G401.6 (cell line): Measurements from ENCODE around the gene SEPHS2.
A peak's percentile ranks its signal among the peaks of the same experiment; 100 is the strongest.
"Not testable (repeated sequence)": the region's sequence is repeated elsewhere in the genome, so short reads cannot be mapped to it uniquely, and the experiment has no call there.

Experiments used
- FAIRE-seq: peaks from 2 replicates; lab custom pipeline; 2012; peaks lifted over from hg19 to GRCh38; lab: Jason Lieb, UNC

SEPHS2 gene, protein sequence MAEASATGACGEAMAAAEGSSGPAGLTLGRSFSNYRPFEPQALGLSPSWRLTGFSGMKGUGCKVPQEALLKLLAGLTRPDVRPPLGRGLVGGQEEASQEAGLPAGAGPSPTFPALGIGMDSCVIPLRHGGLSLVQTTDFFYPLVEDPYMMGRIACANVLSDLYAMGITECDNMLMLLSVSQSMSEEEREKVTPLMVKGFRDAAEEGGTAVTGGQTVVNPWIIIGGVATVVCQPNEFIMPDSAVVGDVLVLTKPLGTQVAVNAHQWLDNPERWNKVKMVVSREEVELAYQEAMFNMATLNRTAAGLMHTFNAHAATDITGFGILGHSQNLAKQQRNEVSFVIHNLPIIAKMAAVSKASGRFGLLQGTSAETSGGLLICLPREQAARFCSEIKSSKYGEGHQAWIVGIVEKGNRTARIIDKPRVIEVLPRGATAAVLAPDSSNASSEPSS

DNA sequence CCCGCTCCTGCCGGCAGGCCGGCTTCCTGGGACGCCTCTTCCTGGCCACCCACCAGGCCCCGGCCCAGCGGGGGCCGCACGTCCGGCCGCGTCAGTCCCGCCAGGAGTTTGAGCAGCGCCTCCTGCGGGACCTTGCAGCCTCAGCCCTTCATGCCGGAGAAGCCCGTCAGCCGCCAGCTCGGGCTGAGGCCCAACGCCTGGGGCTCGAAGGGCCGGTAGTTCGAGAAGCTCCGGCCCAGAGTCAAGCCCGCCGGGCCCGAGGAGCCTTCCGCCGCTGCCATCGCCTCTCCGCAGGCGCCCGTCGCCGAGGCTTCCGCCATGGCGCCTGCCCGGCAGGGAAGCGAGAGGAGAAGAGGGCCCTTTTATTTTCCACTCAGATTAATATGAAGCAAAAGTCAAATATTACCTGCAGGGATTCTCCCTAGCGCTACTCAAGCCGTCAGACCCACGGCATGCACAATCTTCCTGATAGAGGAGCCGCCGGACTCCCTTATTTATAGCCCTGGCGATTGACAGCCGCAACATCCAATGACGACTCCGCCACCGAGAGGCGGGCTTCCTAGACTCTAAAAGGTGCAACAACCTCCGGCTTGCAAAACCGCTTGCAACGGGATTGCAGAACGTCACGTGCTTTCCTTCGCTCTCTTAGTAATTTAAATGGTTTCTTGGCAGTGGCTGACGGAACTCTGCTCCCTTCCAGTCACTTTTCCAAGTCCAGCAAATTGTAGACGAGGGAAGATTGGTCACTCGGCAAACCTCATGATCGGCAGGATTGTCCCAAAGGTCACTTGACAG, at the start of gene SEPHS2:
TSS of gene SEPHS2 (minus strand) at position 467 of the 795 bp plus-strand sequence. CDS start at position 320, 147 bp downstream.
- peak; percentile 70 for FAIRE-seq

DNA sequence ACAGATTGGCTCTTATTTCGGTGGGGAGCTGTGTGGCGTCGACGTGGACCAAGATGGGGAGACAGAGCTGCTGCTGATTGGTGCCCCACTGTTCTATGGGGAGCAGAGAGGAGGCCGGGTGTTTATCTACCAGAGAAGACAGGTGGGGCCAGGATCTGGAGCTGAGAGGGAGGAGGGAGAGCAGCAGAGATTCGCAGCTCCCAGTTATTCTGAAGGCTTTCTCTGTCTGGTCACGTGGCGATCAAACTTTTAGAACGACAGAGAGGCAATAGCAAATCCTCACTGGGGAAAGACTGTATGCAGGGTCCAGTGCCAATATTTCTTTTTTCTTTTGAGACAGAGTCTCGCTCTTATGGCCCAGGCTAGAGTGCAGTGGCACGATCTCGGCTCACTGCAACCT, 49.0 kb upstream of the SEPHS2 start:
- FAIRE-seq, result no peak

DNA sequence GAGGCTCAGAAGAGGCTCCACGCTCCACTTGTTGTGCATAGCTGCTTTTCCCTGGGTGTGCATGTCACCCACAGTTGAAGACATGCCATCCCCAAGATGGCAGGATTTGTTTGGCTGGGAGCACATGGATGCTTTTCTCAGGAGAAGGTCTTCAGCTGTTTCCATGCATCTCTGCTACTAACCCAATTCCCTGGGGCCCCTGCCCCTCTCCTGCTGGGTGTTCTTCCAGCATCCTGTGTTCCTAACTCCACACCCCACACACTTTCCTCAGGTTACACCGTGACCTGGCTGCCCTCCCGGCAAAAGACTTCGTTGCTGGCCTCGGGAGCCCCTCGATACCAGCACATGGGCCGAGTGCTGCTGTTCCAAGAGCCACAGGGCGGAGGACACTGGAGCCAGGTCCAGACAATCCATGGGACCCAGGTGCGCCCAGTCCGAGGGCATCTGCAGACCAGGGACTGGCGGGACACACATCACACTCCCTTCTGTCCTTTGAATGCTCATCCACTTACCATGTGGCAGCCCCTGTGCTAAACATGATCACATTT, 48.3 kb upstream of the SEPHS2 start:
- FAIRE-seq, result no peak

DNA sequence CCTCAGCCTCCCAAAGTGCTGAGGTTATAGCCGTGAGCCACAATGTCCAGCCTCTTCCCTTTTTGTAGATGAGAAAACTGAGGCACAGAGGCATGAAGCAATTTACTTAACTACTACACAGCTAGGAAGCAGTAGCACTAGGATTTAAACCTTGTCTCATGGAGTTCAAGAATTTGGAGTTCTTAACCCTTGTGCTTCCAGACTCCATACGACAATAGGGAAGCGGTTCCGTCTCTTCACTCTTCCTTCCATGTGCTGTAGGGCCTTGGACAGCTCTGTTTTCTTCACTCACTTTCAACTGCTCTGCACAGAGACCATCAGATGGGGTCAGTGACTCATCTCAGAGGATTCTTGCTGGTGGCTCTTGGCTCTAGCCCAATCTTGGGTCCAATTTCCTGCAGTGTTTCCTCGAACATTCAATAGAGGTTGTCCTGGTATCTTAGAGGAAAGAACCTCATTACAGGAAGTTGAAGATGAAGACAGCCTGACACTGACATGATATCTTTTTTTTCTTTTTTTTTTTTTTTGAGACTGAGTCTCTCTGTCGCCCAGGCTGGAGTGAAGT, 46.2 kb upstream of the SEPHS2 start:
- no peak for FAIRE-seq

DNA sequence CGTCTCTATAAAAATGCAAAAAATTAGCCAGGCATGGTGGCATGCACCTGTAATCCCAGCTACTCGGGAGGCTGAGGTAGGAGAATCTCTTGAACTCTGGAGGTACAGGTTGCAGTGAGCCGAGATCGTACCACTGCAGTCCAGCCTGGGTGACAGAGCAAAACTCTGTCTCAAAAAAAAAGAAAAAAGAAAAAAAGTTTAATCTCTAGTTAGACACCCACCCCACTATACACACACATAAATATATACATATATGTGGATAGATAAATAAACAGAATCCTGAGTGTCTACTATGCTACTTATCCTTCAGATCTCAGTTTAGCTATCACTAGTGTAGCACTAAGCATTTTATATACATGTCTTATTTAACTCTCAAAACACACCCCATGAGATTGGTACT, 45.6 kb upstream of the SEPHS2 start:
- no peak for FAIRE-seq

DNA sequence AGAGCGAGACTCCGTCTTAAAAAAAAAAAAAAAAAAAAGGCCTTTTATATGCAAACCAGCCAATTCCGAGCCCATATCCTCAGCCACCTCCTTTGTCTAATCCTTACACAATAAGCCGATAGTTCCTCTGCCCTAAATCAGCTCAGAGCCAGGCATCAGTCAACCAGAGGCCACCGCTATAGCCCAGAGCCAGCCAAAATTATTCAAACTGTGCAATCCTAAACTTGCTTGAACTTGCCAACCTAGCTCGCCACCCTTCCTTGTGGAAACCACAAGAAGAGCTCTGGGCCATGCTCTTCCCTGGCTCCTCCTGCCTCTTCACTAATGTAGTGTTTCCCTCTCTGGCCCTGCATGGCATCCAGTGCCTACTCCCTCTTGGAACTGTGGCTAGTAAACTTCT, 44.5 kb upstream of the SEPHS2 start:
- FAIRE-seq, result no peak

DNA sequence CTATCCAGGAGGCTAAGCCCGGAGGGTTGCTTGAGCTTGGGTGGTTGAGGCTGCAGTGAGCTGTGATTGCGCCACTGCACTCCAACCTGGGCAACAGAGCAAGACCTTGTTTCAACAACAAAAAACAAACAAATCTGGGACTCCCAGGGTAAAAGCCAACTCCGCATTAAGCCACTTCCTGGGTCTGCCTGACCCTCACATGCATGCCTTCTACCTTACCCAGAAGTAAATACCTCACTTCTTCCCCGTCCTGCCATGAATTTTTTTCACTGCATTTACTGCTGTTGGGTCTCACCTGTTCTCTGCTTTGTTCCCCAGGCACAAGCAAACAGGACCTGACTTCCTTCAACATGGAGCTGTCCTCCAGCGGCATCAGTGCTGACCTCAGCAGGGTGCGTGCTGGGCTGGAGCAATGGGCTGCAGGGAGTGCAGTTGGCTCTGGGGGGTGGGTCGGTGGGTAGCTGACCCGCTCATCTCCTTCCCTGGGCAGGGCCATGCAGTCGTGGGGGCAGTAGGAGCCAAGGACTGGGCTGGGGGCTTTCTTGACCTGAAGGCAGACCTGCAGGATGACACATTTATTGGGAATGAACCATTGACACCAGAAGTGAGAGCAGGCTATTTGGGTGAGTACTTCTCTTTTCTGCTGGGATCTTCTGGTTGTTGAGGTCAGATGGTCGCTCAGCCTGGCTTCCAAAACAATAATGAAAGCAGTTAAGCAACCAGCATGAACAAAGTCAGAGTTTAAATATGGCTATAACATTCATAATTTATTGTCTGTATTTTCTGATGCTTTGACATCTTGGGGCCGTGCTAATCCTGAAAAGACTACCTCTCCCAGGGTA, 43.3 kb upstream of the SEPHS2 start:
- FAIRE-seq, result no peak

DNA sequence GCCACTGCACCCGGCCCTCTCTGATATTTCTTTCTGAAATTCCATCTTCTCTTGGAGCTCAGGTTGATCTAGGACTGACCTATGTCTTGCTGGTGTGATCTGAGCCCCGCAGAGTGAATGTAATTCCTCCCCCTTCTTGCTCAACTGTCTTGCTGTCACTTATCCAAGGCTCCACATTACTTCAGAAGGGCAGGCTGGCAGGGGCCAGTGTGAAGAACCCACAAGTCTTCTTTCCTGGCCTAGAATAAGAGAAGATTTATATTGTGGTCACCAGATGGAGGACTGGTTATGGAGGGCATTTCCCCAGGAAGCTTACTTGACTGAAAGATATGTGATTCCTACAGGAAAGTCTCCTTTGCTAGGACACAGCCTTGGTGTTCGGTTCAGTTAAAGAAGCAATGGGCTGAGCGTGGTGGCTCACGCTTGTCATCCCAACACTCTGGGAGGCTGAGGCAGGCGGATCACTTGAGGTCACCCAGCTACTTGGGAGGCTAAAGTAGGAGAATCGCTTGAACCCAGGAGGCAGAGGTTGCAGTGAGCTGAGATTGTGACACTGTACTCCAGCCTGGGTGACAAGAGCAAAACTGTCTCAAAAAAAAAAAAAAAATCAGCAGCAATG, 40.3 kb upstream of the SEPHS2 start:
- no peak for FAIRE-seq

DNA sequence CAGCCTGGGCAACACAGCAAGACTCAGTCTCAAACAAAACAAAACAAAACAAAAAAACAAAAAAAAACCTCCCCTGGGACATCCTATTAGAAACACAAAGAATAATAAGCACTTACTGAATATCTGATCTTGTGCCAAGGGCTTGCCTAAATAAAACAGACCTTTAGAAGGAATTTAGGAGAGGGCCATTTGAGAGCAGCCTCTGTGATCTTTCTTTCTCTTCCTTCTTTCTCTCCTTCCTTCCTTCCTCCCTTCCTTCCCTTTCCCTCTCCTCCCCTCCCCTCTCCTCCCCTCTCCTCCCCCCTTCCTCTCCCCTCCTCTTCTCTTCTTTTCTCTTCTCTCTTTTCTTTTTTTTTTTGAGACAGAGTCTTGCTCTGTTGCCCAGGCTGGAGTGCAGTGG, 39.2 kb upstream of the SEPHS2 start:
- no peak for FAIRE-seq

DNA sequence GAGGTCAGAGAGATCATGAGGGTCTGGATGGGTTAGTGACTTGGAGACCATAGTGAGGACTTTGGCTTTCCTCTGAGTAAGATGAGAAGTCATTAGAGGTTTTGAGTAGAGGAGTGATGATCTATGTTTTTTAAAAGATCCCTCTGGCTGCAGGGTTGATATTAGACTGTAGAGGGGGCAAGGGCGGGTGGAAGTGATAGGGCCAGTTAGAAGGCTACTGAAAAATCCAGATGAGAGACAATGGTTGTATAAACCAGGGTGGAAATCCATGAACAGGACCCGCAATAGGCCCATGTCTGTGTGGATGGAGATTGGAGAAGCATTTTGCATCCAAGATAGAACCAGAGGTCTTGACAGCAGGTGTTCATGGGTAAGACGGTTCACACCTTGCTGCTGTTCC, 36.7 kb upstream of the SEPHS2 start:
- no peak for FAIRE-seq

DNA sequence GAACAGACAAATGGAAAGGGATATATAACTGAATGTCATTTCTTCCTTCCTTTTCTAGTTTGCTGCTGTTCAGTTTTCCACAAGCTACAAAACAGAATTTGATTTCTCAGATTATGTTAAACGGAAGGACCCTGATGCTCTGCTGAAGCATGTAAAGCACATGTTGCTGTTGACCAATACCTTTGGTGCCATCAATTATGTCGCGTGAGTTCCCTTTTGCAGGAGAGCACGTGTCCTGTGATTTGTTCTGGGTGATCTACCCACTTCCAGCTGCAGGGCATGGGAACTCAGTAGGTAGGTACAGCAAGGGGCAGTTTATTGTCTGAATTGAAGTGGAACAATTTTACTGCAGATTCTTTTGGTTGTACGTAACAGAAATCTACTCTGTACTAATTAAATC, 35.7 kb upstream of the SEPHS2 start:
- FAIRE-seq, result no peak

DNA sequence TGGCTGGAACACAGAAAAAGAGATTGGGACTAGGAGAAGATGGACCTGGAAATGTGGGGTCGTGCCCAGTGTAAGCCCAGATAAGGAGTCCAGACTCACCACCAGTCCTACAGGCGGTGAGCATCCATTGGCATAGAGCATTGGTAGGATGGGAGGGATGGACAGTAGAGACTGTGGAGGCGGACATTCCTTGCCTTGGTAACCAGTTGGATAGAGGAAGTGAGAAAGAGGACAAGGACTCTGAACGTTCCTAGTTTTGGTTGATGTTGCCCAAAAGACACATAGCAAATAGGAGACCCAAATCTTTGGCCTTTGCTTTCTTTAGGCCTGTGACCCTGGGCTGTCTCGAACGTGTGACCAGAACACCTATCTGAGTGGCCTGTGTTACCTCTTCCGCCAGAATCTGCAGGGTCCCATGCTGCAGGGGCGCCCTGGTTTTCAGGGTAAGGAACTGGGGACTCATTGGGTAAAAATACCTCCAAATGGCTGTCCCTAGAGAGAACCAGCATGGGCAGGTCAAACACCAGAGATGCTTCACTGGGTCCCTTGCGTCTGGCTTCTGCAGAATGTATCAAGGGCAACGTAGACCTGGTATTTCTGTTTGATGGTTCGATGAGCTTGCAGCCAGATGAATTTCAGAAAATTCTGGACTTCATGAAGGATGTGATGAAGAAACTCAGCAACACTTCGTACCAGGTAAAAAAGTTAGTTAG, 33.2 kb upstream of the SEPHS2 start:
- FAIRE-seq, result no peak

DNA sequence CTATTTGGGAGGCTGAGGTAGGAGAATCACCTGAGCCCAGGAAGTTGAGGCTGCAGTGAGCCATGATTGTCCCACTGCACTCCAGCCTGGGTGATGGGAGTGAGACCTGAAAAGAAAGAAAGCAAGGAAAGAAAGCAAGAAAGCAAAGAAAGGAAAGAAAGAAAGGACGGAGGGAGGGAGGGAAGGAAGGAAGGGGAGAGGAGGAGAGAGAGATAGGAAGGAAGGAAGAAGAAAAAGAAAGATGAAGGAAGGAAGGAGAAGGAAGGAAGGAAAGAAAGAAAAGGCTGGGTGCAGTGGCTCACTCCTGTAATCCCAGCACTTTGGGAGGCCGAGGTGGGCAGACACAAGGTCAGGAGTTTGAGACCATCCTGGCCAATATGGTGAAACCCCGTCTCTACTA, 32.1 kb upstream of the SEPHS2 start:
- FAIRE-seq, result not testable (repeated sequence)

DNA sequence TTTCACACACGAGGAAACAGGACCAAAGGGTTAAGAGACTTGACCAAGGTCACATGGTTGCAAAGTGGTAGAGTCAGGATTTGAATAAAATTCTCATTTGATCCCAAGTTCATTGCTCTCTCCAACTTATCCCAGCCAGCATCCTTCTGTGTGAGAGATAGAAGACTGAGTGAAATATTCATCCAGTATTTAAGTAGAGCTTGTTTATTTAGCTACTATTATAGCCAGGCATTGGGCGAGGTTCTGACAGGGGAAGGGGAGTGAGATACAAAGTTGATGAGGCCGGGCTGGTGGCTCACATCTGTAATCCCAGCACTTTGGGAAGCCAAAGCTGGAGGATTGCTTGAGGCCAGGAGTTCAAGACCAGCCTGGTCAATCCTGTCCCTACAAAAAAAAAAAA, 31.3 kb upstream of the SEPHS2 start:
- no peak for FAIRE-seq

DNA sequence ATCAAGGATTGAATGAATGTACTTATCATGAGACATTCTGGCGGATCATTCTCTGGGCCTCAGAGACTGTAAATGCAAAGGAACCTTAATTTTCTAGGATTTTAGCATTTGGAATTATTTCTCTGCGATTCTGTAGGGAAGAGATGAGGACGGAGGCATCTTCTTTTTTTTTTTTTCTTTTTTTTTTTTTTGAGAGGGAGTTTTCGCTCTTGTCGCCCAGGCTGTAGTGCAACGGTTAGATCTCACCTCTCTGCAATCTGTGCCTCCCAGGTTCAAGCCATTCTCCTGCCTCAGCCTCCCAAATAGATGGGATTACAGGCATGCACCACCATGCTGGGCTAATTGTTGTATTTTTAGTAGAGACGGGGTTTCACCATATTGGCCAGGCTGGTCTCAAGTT, 29.0 kb upstream of the SEPHS2 start:
- FAIRE-seq, result no peak

DNA sequence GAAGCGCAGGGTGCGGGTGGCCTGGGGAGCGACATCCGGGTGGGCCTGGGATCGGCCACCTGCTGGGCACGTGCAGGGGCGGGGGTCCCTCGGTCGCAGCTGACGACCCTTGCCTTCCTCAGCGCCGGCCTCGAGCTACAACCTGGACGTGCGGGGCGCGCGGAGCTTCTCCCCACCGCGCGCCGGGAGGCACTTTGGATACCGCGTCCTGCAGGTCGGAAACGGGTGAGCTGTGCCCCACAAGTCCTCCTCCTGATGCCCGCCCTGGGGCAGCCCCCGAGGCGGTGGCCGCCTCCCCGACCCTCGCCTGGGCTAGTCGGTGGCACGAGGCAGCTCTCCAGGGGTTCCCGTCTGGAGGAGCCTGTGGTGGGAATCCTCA, 28.4 kb upstream of the SEPHS2 start:
- FAIRE-seq, result no peak

DNA sequence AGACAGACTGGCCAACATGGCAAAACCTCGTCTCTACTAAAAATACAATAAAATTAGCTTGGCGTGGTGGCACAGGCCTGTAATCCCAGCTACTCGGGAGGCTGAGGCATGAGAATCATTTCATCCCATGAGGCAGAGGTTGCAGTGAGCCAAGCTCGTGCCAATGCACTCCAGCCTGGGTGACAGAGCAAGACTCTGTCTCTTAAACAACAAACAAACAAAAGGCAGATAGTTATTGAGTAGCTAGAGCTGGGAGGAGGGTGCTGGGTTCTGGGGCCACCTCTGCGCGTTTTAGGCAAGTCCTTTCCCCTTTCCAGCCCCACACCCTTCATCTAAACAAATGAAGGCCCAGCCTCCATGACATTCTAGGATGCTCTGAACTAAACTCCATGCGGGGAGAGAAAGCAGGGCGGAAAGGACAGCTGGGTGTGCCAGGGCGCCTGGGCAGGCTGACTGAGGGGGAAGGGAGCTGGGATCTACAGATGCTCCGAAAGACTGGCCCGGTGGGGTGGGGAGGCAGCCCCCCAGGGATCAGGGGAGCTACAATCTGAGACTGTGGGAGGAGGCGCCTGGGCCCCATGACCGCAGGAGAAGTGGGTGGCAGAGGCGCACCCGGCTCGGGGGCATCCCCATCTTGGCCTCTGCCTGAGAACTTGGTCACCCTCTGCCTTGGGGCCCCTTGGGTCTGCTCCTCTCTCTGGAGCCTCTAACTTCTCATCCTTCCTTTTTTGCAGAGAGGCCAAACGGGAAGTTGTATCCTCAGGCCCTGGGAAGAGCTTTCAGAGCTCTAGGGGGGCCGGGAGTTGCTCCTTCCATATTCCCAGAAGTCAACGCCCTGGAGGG, 27.8 kb upstream of the SEPHS2 start:
- FAIRE-seq, result no peak

DNA sequence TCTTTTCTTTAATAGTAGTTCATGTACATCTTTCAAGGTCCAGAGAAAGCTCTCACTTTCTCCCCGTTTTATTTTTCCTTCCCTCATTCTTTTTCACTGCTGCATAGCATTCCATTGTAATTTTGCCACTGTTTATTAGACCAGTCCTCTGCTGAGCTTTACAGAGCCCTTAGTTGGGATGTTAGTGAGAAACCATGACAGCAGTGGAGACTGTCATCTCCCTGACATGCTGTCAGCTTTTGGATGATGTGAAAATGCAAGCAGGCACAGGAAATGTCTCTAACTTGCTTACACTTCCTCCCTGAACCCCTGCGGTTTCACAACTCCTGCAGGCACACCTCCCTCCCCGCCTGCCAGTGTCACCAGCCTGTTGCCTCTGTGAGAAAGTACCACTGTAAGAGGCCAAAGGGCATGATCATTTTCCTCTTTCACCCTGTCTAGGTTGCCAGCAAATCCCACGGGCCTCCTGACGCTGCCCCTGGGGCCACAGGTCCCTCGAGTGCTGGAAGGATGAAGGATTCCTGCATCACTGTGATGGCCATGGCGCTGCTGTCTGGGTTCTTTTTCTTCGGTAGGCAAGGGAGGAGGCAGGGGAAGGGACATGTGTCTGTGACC, 26.8 kb upstream of the SEPHS2 start, which contains the start of gene ITGAL:
TSS of gene ITGAL (plus strand) at position 415 of the 615 bp plus-strand sequence. CDS start at position 511, 96 bp downstream.
- no peak for FAIRE-seq

DNA sequence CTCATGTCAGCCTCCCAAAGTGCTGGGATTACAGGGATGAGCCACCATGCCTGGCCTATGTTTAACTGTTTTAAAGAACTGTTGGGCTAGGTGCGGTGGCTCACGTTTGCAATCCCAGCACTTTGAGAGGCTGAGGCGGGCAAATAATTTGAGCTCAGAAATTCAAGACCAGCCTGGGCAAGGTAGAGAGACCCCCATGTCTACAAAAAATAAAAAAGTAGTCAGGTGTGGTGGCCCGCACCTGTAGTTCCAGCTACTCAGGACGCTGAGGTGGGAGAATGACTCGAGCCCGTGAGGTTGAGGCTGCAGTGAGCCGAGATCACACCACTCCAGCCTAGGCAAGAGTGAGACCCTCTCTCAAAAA, 24.9 kb upstream of the SEPHS2 start:
- no peak for FAIRE-seq

DNA sequence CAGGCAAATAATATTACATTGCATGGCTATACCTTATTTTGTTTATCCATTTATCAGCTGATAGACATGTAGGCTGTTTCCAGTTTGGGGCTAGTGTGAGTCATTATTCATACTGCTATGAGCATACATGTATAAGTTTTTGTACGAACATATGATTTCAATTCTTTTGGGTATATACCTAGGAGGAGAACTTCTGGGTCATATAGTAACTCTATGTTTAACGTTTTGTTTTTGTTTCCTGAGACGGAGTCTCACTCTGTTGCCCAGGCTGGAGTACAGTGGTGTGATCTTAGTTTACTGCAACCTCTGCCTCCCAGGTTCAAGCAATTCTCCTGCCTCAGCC, 24.5 kb upstream of the SEPHS2 start:
- no peak for FAIRE-seq
